Measurements from ENCODE around the gene MCM3AP.
"Not testable (repeated sequence)": the region's sequence is repeated elsewhere in the genome, so short reads cannot be mapped to it uniquely, and the experiment has no call there.

MCM3AP gene

DNA sequence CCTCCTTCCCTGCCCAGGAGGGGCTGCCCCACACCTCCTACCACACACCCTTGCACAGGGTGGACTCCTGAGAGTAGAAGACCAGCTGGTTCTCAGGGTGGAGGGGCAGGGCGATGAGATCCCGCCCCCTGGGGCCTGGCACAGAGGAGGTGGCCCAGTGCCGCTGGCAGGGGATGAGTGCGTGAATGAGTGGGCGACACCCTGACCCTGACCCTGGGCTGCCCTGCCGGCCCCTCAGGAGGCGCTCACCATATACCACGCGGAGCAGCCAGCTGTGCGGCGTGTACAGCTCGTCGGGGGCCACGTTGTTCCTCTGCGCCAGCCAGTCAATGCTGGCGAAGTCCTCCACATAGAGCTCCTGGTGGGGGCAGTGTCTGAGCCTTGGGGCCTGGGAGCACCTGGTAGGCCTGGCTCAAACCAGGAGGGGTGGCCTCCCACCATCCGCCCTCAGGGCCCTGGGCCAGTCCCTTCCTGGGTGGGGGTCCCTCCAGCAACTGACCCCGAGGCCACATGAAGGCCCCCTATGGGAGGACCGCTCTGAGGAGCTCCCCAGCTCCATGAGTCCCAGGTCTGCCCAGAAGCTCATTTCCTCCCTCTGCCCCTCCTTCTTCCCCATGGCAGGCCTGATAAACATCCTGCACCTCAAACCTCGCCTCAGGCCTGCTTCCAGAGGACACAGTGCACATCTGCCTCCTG is 69.8 kb downstream of the MCM3AP start:
- DNase-seq, result no peak

DNA sequence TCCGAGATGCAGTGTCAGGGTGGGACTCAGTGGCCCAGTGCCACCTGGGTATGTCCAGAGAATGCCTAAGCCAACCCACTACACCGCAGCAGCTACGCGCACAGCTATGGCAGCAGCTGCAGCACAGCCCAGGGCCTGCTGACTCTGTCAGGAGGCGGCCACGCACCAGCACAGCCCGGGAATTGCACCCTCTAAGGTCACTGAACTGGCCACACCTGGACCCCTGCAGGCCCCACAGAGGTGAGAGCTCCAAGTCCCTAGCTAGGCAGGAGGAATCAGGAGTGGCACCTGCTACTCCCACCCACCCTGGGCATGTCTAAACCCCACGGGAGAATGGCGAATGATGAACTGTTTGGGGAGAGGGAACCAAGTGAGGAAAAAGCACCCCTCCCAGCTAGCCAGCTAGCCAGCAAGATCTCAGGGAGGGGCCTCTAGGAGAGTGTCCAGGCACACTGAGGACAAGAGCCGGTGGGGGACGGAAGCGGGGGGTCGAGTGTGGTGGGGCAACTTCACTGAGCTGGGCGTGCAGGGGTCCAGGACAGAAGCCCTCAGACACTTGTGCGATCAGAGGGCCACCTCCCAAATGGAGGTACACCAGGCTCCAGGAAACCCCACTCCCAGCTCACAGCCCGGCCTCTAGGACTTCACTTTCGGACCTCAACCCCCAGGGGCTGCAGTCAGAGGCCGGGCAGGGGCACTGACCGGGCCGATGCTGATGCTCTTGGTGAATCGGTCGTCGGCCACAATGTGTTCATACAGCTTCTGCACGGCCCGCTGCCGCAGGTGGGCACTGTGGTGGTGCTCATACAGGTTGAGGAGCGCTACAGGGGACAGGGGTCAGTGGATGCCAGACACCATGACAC is 70.7 kb downstream of the MCM3AP start:
- DNase-seq, result no peak

DNA sequence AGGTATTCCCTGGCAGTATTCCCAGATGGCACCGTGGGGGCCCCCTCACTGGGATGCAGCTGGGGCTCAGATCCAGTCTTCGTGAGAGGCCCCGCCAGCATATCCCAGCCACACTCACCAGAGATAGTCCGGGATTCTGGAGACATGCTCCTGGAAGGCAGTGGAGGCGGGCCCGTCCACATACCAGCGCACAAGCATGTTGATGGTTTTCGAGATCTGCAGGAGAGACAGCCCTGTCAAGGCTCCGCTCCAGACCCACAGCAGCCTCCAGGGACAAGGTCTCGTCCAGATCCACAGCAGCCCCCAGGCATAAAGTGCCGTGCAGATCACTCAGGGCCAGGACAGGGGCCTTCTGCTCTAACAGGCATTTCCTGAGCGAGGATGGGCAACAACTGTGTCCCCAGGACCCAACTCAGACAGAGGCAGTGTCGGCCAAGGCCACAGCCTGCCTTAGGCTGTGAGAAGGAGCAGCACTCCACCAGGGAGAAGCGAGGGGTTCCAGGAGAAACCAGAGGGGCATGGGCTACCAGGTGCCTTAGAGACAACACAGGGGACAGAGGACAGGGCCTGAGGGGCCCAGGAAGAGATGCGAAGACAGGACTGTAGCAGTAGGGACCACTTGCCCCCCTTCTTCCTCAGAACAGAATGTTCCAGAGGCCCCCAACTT is 71.7 kb downstream of the MCM3AP start:
- no peak for DNase-seq

DNA sequence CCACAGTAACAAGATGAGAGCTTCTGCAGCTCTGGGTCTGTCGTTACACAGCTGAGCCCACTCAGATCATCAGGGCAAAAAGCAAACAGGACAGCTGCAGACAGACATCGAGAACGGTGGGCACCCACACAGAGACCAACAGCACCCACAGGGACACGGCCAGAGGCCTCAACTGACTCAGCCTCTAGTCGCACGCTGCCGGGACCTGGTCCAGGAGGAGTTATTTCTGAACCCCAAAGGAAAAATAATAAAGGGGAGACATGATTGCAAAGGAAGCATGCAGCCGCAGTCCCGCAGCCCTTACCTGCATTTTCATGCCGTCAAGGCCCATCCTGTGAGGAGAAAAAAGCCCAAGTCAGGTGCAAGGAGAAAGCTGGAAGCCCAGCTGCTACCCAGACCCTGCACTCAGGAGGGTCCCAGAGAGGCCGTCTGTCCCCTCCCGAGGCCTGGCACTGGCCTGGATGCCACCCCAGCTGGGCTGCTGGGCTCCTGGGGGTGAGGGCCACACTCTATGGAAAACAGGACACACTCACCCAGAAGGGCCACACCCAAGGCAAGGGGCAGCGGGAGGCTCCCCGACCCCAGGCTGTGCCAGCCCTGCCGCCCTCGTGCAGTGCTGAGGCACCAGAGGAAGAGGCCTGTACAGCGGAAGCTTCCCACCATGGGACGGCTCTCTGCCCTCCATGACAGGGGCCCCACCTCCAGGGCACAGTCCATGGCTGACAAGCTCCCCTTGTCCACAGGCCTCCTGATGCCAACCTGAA is 72.5 kb downstream of the MCM3AP start:
- DNase-seq, result no peak

DNA sequence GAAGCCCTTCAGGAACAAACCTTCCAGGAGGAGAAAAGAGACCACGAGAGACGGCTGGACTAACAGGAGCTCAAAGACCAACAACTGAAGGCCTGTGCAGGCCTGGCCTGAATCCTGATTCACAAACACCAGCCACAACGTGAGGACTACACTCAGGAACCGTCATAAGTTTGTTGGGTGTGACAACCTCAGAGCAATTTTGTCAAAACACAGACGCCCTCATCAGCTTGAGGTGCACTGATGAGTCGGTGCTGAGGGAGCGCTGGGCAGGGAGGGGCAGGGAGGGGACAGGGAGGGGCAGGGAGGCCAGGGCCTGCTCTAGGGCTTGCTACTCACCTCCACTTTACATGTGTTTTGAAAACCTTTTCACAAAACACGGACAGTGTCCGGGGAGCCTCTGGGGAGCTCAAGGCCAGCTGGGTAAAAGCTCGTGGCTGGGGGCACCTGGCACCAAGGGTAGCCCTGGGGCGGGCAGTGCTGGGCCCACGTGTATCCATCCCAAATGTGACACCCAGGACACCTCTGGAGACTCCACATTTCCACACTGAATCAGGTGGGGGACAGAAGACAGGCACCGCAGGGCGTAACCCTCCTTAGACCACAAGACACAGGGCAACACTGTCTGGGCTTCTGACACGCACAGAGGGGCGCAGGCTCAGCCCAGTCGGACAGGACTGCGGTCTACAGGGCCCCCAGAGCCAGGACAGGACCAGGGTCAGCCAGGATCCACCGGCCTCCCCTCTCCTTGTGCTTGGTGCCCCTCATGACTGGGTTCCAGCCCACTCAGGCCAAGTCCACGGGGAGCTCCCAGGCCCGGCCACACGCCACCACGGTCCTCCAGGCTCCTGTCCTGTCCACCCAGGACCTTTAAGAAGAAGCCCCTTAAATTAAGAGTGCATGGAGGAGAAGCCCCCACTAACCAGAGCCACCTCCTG is 73.4 kb downstream of the MCM3AP start:
- no peak for DNase-seq

DNA sequence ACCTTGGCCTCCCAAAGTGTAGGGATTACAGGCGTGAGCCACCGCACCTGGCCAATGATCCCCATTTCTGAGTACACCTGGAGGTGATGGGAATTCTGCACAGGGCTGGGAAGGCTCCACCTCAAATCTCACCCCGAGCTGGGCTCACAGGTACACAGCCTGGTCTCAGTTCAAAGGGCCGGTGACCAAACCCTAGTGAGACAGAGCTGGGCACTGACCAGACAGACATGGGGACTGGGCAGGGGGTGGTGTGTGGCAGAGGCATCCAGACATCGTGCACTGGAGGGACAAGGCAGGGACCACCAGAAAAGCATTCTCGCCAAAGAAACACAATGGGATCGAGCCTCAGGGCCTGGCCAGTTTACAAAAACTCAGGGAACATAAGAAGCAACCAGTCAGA is 74.0 kb downstream of the MCM3AP start:
- no peak for DNase-seq

DNA sequence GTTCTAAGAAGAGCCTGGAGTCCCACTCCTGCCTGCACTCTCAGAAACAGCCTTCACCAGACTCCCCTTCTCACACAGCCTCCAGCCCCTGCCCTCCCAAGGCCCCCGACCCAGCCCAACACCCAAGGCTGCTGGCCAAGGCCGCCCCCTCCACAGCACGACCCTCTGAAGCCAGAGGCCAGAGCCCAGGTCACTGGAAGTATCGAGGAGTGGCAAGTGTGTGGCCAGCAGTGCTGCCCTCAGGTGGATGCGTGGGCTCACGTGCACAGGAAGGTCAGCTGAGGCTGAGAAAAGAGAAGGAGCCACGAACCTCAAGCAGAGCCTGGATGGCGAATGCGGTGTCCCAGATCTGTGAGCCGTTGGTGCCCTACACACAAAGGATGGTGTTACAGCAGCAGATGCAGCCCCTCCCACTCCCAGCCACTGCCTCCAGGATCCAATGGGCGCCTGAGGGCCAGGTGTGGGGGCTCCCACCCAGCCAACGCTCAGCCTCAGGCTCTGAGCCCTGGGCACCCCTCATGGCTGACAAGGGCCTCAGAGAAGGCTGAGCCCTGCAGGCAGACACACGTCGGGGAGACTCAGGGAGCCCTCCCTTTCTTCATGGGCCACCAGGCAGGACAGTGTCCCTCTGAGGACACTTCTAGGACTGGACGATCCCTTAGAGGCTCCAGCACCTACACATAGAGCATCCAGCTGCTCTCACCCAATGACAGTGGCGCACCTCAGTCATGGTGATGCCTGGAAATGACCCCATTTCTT is 74.9 kb downstream of the MCM3AP start:
- no peak for DNase-seq

DNA sequence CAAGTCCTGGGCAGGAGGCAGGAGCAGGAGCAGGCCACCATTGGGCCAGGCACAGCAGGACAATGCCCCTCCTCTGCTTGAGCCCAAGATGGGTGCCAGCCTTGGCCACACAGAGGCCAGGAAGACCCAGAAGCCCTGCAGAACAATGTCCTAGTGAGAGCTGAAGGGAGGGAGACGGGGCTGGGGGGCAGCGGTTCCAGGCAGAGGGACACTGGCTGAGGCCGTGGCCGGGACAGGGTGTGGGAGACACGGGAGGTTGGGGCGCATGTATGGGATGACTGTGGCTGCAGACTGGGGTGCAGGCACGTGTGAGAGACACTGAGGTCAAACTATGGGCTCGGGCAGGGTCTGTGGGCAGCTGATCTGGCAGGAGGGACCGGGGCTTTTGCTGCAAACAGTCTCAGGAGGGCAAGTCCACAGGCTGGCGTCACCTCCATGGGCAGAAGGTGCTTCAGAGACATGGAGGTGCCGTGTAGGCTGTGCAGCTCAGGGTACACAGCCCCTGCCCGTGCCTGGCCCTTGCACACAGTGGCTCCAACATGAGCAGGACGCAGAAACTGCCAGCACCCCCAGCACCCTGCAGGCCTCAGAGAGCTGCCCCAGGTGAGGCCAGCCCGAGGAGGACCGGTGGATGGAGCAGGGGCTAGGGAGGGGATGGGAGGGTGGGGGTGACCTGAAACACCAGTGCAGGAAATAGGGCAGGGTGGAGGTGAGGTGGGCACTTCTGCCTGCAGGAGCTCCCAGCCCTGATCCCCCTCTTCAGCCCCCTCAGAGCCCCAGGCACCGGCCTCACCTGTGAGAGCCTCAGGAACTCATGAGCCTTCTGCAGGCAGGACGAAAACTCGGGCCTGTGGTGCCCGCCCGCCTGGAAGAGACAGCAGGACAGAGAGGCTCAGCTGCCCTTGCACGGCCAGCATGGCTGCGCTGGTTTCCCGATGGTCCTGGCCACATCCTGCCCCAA is 76.4 kb downstream of the MCM3AP start:
- DNase-seq, result no peak

DNA sequence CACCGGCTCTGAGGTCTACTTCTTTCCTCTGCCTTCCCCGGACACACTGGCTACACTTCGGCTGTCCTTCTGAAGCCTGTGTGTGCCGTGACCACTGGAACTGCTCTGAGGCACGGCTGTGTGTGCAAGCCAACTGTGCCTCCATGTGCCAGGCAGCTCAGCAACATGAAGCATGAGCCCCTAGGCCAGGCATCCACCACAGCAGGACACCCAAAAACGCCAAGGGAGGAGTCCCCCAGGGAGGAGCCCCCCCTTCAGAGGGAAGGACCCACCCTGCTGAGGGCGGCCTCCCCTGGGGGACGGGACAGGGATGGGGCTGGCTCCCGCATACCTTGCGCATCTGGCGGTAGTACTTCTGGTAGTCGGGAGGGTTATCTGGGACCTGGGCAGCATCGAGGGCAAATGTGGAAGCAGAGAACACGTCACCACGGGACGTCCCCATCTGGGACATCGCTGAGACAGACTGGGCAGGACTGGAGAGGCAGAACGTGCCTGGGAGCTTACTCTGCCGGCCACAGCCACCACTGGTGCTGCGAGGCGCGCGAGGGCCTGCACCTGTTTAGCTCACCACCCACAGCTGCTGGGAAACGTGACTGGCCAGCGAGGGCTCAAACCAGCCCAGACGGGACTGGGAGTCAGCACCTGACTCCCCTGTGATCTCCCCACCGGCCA is 77.4 kb downstream of the MCM3AP start:
- no peak for DNase-seq

DNA sequence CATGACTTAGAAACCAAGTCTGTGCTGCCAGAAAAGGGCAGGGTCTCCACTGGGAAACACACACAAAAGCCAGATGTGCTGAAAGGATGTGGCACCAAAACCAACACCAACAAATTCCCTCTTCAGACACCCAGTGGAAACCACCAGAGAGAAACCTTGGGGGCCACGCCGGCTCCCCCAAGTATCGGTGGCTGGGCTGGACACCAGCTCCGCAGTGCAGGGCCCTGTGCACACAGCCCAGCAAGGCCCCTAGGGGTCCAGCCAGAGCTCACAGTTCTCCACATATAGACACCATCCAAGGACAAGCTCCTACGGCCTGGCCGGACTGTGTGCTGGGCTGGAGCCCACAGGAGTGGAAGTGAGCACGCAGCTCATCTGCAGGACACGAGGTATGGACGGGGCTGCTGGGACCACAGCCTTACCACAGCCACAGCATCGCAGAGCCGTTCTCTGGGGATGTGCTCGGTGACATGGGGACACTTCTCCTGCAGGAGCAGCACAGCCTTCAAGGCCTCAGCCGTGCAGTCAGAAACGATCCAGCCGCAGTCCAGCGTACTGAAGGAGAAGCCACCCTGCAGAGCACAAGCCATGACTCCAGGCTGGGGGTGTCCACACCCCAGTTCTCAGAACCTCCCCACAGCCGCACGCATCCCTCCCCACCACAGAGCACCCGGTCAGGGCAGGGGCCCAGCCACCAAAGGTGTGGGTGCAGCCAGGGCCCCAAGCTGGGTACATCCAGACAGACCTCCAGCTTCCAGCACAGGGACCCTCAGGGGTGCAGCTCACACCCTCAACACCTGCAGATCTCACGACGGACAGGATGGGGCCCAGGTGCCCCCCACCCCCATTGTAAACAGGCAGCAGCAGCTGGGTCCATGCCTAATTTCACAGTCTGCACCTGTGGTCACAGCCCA is 78.1 kb downstream of the MCM3AP start:
- no peak for DNase-seq

DNA sequence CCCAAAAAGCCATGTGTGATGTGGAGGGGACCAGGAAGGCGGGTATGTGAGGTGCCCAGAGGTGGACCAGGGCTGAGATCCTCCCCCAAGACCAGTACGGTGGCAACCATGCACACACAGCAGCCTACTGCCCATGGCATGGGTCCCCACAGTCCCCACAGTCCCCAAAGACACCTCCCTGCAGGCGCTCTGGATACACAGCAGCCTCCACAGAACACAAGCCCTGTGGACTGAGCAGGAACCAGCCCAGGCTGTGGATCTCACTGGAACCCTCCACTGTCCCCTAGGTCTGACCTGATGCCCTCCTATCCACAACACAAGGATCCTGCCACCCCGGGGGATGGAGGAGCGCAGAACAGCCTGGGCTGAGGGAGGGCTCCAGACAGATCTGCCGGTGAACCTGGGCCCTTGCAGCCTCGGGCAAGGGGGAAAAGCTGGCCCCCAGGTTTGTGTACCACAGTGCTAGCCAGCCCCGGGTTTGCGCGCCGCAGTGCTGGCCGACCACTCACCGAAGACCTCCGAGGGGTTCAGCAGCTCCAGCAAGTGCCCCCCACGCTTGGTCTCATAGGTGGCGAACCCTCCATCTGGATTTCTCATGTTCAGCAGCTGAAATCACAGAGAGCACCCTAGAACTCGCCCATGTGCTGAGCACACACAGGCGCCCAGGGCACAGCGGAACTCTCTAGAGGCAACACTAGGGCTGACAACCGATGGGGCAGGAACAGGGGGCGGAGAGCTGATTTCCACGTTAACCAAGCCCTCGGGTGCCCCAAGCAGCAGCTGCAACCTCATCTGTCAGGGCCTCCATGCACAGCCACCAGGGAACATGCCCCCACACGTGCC is 79.0 kb downstream of the MCM3AP start:
- DNase-seq, result no peak

DNA sequence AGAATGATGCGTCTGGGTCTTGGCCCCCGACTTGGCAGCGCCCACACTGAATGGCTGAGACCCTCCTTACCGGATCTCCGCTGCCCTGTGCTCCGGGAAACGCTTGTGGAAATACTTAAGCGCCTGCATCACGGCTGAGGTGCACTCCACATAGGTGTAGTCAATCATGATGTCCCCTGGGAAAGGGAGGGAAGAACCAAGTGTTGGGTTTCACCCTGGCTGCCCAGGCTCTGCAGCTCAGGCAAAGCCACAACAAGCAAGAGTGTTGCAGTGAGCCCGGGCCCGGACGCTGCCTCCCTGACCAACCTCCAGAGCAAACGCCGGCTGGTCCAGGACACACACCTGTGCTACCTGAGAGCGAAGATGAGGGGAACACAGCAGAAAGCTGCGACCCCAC is 79.6 kb downstream of the MCM3AP start:
- DNase-seq, result no peak

DNA sequence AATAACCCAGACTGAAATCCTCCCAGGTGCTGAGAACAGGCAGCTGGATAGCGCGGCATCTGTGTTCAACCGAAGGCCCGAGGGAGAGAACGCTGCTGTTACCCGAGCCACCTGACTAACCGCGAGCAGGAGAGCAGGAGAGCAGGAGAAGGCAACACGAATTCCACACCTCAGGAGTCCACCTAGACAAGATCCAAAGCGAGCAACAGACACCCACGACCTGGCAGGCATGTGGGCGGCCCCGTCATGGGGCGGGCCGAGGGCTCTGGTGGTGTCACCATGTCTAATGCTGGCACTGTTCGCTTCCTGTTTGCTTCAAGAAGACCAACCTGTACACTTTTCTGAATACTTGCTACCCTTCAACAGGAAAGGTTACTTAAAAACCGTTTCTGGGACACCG is 80.2 kb downstream of the MCM3AP start:
- DNase-seq, result no peak

DNA sequence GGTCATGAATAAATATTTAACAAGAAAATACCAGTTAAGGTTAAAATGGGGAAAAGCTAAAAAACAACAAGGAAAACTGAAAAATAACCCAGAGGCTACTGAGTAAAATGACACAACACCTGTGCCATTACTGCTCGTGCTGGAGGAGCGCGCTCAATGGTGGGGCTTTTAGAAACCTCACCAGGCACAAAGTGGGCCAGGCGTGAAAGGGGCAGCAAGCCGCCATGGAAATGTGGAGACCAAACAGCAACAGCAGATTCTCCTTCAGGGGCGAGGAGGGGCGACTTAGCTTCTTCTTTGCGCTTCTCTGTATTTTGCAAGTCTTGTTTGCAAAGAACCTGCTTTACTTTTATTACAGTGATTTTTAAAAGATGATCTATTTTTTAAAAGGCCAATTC is 82.2 kb downstream of the MCM3AP start:
- DNase-seq, result no peak

DNA sequence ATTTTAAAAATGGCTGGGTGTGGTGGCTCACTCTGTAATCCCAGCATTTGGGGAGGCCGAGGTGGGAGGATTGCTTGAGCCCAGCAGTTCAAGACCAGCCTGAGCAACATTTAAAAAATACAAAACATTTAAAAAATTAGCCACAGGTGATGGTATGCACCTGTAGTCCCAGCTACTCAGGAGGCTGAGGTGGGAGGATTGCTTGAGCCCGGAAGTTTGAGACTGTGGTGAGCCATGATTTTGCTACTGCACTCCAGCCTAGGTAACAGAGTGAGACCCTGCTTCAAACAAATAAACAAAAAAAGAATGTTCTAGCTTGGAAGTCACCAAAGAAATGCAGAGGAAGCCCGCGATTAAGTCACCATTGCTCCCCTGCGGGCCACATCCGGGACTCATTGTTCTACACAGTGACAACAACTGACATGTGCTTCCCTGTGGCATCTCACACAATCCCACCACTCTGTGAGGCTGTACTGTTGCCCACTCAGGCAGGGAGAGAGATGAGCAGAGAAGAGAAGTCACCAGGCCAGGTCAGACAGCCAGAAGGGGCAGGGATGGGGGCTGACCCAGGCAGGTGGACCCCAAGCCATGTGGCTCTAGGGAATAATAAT is 82.7 kb downstream of the MCM3AP start:
- no peak for DNase-seq

DNA sequence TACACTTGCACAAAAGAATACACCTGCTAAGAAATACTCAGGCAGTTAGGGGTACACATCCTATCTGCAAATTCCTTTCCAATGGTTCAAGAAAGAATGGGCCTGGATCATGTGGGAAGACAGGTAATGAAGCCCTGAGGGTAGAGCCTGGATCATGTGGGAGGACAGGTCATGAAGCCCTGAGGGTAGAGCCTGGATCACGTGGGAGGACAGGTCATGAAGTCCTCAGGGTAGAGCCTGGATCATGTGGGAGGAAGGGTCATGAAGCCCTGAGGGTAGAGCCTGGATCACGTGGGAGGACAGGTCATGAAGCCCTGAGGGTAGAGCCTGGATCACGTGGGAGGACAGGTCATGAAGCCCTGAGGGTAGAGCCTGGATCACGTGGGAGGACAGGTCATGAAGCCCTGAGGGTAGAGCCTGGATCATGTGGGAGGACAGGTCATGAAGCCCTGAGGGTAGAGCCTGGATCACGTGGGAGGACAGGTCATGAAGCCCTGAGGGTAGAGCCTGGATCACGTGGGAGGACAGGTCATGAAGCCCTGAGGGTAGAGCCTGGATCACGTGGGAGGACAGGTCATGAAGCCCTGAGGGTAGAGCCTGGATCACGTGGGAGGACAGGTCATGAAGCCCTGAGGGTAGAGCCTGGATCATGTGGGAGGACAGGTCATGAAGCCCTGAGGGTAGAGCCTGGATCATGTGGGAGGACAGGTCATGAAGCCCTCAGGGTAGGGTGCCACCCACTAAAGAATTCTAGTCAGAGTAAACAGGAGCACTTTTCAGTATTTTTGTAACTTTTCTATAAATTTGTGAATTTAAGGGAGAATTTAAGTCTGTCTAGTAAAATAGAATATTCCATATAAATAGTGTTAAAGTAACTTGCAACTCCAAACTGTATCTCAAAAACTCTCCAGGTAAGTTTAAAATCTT is 84.3 kb downstream of the MCM3AP start:
- not testable (repeated sequence) for DNase-seq
